ENCODE data around the gene SLC16A14.

DNA sequence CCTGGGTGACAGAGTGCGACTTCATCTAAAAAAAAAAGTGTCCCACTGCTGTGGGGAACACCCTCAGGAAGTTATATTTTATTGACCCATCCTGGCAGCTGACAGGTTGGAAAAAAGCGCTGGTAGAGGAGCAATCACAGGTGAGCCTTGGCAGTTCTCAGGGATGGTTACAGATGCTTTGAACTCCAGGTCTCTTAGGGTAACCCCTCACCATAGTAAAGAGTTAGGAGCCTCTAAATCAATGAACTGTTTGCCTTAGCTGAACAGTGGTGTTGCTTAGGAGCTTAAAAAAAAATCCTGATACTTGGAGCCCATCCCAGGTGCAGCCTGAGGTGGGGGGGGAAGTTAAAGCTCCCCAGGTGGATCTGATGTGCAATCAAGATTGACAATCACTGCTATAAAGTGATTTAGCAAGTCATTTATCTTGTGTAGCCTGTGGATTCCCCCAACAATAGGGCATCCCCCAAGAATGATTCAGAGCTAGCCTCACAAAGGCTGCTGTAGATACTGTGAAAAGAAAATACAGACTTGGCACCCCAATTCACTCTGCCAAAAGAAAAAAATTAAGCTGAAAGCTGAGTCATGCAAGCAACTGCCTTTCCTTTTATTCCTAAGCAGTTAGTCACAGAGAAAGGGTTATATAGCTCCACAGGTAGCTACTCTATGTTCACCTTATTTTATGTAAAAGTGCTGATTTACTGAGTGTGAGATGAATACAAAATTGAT lies 14.8 kb downstream of the SLC16A14 start:
- TF ChIP-seq CTCF (IDR thresholded peaks at IDR 0.05) (no peak), POLR2A (IDR thresholded peaks at IDR 0.05) (no peak), EP300 (IDR thresholded peaks at IDR 0.05) (no peak)

Data from tibial nerve (tissue), 4 donors.